HepG2 (cell line): ENCODE results near the gene SFMBT1. TPM values are rescaled to one million over a fixed set of nuclear protein-coding genes. Genes with fewer than 3 reads are reported as not detected.

ENCODE experiments used
- ATAC-seq: fragments of 200-7000 bp; cut with Tn5 transposase; 3 replicates; pipeline ENCODE4 v1.9.1; 2020; ENCODE audit warnings: mild to moderate bottlenecking, moderate library complexity
- BruUV-seq: library from RNA; stranded (reverse); fragments of 400-500 nt; replicated peaks from 2 replicates; lab custom pipeline; 2021; lab: Mats Ljungman, UMichigan
- CTCF ChIA-PET: fragments of 300-600 bp; formaldehyde crosslinking; extraction: SDS; loops from one replicate; lab custom pipeline; 2021; ENCODE audit warnings: low total read pairs, inconsistent platforms, low intra/inter-chr PET ratio; lab: Yijun Ruan, JAX
- POLR2A ChIA-PET: fragments of 350-600 bp; sonication (Branson Sonifier 250); formaldehyde crosslinking; loops from one replicate; lab custom pipeline; 2020; ENCODE audit warnings: antibody characterized with exemption, inconsistent platforms; lab: Yijun Ruan, JAX
- DNase-seq: peaks from one replicate; pipeline ENCODE4 v3.0.0-alpha.2; 2015; ENCODE audit warnings: low spot score
- FAIRE-seq: peaks from 3 replicates; lab custom pipeline; 2011; peaks lifted over from hg19 to GRCh38; lab: Jason Lieb, UNC
- H2AFZ ChIP-seq: one replicate; pipeline ENCODE4 v1.6.1; 2011; ENCODE audit warnings: low read length, inconsistent platforms
- H3K27ac ChIP-seq: fragments of 300-600 bp; 3 replicates; pipeline ENCODE4 v1.8.0; 2011; ENCODE audit warnings: mixed run types, mild to moderate bottlenecking, mixed read lengths, low read length, inconsistent platforms; ENCODE audit not compliant: insufficient read depth; ENCODE audit errors: extremely low read length
- H3K27me3 ChIP-seq, 2 experiments: fragments of 200-600 bp in 1 of 2; 2 replicates in 1 of 2; 3 replicates in 1 of 2; pipeline versions ENCODE4 v1.6.0 to v1.8.0; 2011; ENCODE audit warnings: low read length in 2 of 2, mild to moderate bottlenecking in 2 of 2, moderate library complexity in 2 of 2, inconsistent platforms in 1 of 2; ENCODE audit not compliant: insufficient read depth in 2 of 2, control insufficient read depth in 1 of 2
- H3K36me3 ChIP-seq, 2 experiments: fragments of 200-600 bp in 1 of 2; replicated peaks in 1 of 2; 2 replicates in 1 of 2; 3 replicates in 1 of 2; pipeline versions ENCODE4 v1.5.1 to v1.8.0; 2011; ENCODE audit warnings: low read length in 2 of 2, inconsistent platforms in 1 of 2; ENCODE audit not compliant: insufficient read depth in 2 of 2, control insufficient read depth in 1 of 2
- H3K4me1 ChIP-seq: 2 replicates; pipeline ENCODE4 v1.5.1; 2012; ENCODE audit warnings: low read length, inconsistent platforms; ENCODE audit not compliant: insufficient read depth
- H3K4me2 ChIP-seq: 2 replicates; pipeline ENCODE4 v1.6.0; 2011; ENCODE audit warnings: low read depth, low read length, inconsistent platforms
- H3K4me3 ChIP-seq, 3 experiments: fragments of 200-600 bp in 1 of 3; sonication (generic), shearing (Covaris generic) in 1 of 3; replicated peaks in 1 of 3; 2 replicates each; pipeline ENCODE4 v1.5.1; 2011 to 2016; ENCODE audit warnings: low read length in 3 of 3, inconsistent platforms in 2 of 3, low read depth in 2 of 3, mild to moderate bottlenecking in 2 of 3, control low read depth in 1 of 3, mixed read lengths in 1 of 3; ENCODE audit not compliant: insufficient read depth in 1 of 3
- H3K79me2 ChIP-seq: one replicate; pipeline ENCODE4 v1.6.1; 2011; ENCODE audit warnings: low read length, inconsistent platforms; ENCODE audit not compliant: insufficient read depth
- H3K9ac ChIP-seq: 2 replicates; pipeline ENCODE4 v1.6.0; 2011; ENCODE audit warnings: mild to moderate bottlenecking, low read depth, low read length, inconsistent platforms; ENCODE audit not compliant: insufficient read depth
- H3K9me3 ChIP-seq: 2 replicates; pipeline ENCODE4 v1.5.1; 2012; ENCODE audit warnings: mild to moderate bottlenecking, low read length
- H4K20me1 ChIP-seq: 2 replicates; pipeline ENCODE4 v1.6.0; 2011; ENCODE audit warnings: inconsistent platforms, mild to moderate bottlenecking, low read length, moderate library complexity; ENCODE audit not compliant: insufficient read depth
- AHDC1 ChIP-seq: sonication (generic); formaldehyde crosslinking; IDR thresholded peaks from 2 replicates; pipeline ENCODE4 v1.5.1; 2020; ENCODE audit warnings: mild to moderate bottlenecking, missing genetic modification reagents, borderline replicate concordance
- CHCHD3 ChIP-seq: sonication (generic); formaldehyde crosslinking; IDR thresholded peaks from 2 replicates; pipeline ENCODE4 v1.8.0; 2022; ENCODE audit warnings: mild to moderate bottlenecking, missing genetic modification reagents, moderate library complexity
- GABPA ChIP-seq, 2 experiments: IDR thresholded peaks; 2 replicates each; pipeline ENCODE4 v1.6.1; 2011 to 2016; ENCODE audit warnings: low read depth in 2 of 2, low read length in 1 of 2, missing biosample characterization in 1 of 2, missing genetic modification characterization in 1 of 2
- MAZ ChIP-seq, 2 experiments: sonication (generic) in 1 of 2; formaldehyde crosslinking in 1 of 2; IDR thresholded peaks; 2 replicates each; pipeline versions ENCODE4 v1.5.0 to v1.6.1; 2012 to 2020; ENCODE audit warnings: low read depth in 2 of 2, mild to moderate bottlenecking in 2 of 2, borderline replicate concordance in 1 of 2, improper control_type of control experiment in 1 of 2, low read length in 1 of 2, missing genetic modification reagents in 1 of 2, moderate library complexity in 1 of 2
- NFIC ChIP-seq: IDR thresholded peaks from 2 replicates; pipeline ENCODE4 v1.6.1; 2012; ENCODE audit warnings: mild to moderate bottlenecking, low read length, inconsistent platforms
- TCF7 ChIP-seq: sonication (generic); IDR thresholded peaks from 2 replicates; pipeline ENCODE4 v1.6.1; 2016; ENCODE audit warnings: antibody characterized with exemption, low read depth
- ZBTB37 ChIP-seq: sonication (generic); formaldehyde crosslinking; IDR thresholded peaks from 2 replicates; pipeline ENCODE4 v1.4.0; 2020; ENCODE audit warnings: mild to moderate bottlenecking, missing genetic modification reagents
- ZNF121 ChIP-seq: sonication (generic); formaldehyde crosslinking; IDR thresholded peaks from 2 replicates; pipeline ENCODE4 v1.5.0; 2020; ENCODE audit warnings: mild to moderate bottlenecking, missing genetic modification reagents
- ZNF138 ChIP-seq: sonication (generic); formaldehyde crosslinking; IDR thresholded peaks from 2 replicates; pipeline ENCODE4 v1.5.0; 2020; ENCODE audit warnings: mild to moderate bottlenecking, low read depth, missing genetic modification reagents
- ZNF205 ChIP-seq: IDR thresholded peaks from 2 replicates; pipeline ENCODE4 v1.6.1; 2018; ENCODE audit warnings: missing biosample characterization, missing genetic modification reagents
- ZNF501 ChIP-seq: sonication (generic); formaldehyde crosslinking; IDR thresholded peaks from 2 replicates; pipeline ENCODE4 v1.5.1; 2020; ENCODE audit warnings: mild to moderate bottlenecking, moderate library complexity, missing genetic modification reagents
- ZNF512 ChIP-seq: sonication (generic); formaldehyde crosslinking; IDR thresholded peaks from 2 replicates; pipeline ENCODE4 v1.4.0; 2020; ENCODE audit warnings: mild to moderate bottlenecking, missing genetic modification reagents
- ZSCAN25 ChIP-seq: sonication (generic); formaldehyde crosslinking; IDR thresholded peaks from 2 replicates; pipeline ENCODE4 v1.8.0; 2022; ENCODE audit warnings: mild to moderate bottlenecking, missing genetic modification reagents
- ZSCAN5A ChIP-seq: sonication (generic); formaldehyde crosslinking; IDR thresholded peaks from 2 replicates; pipeline ENCODE4 v1.8.0; 2022; ENCODE audit warnings: mild to moderate bottlenecking, missing genetic modification reagents, borderline replicate concordance
- WGBS: methylation state at CpG from one replicate; pipeline ENCODE4 v1.1.6; 2017; ENCODE audit warnings: low lambda C conversion rate; 5-methylcytosine and 5-hydroxymethylcytosine counted together
- in situ Hi-C: cut with HindIII; loops from 2 replicates; pipeline ENCODE4 v1.10.0; 2017; ENCODE audit warnings: low pct_unique_long_range_greater_than_20kb; ENCODE audit not compliant: extremely low pct_ligation_motif_present
- intact Hi-C: fragments of 100-400 bp; cut with micrococcal nuclease; formaldehyde crosslinking; loops from one replicate; pipeline ENCODE4 v1.10.0; 2022; ENCODE audit not compliant: unreplicated experiment
- polyA plus RNA-seq, 8 experiments: library from polyadenylated mRNA; depleted of rRNA in 3 of 8; stranded (reverse) in 7 of 8; unstranded in 1 of 8; fragments of >200 nt; fragmentation: Illumina TruSeq in 4 of 8; extraction: Trizol in 4 of 8; gene quantifications; 2 replicates each; pipeline versions ENCODE4 v1.2.1 to v1.2.3, GENCODE V29; 2011 to 2016; ENCODE audit warnings: low read depth in 4 of 8, missing spikeins in 1 of 8, mixed read lengths in 1 of 8; ENCODE audit not compliant: insufficient read depth in 1 of 8
- total RNA-seq, 5 experiments: library from RNA; depleted of rRNA; stranded (reverse); fragments of >200 nt; fragmentation: Illumina TruSeq; extraction: Trizol; gene quantifications; 2 replicates each; pipeline ENCODE4 v1.2.3, GENCODE V29; 2016; ENCODE audit warnings: low read depth in 1 of 5

The SFMBT1 gene
- total and polyA plus RNA-seq, 2 of the 13 experiments (the other 11 are each of a cell fraction or from before 2014, with no cell fraction given): 3.8 to 12.8 TPM

GRCh38 chr3:52920841-52921240, 125.0 kb downstream of the SFMBT1 start:
- ATAC-seq: no peak
- no peaks in the 10 kb centered on the region for H3K27me3 ChIP-seq
- no peaks in the 10 kb centered on the region for H3K4me1 ChIP-seq
- peak; percentile 8 for FAIRE-seq
- peaks cover 2 to 55% of the 10 kb centered on the region in 2 experiments for H3K36me3 ChIP-seq
- H3K27ac ChIP-seq: no peak overlapping the region
- WGBS: 97% methylated on average over 2 of the region's 2 CpGs
- in situ Hi-C loops: no loop called here
- no peak overlapping the region for H2AFZ ChIP-seq
- intact Hi-C loops: no loop called here
- no peak overlapping the region for H3K4me3 ChIP-seq
- H3K9ac ChIP-seq: no peak overlapping the region
- no peaks in the 10 kb centered on the region for H3K9me3 ChIP-seq
- POLR2A ChIA-PET: no interaction called here
- H4K20me1 ChIP-seq: no peaks in the 10 kb centered on the region
- CTCF ChIA-PET: no interaction called here
- BruUV-seq: no TSS peak
- no peaks in the 10 kb centered on the region for H3K79me2 ChIP-seq
- H3K4me2 ChIP-seq: no peak overlapping the region
- DNase-seq: no peak
- TF ChIP-seq ZBTB37 (CRISPR knock-in tag) (no peak), ZNF138 (CRISPR knock-in tag) (no peak), ZSCAN25 (no peak), MAZ (IDR thresholded peaks at IDR 0.05; ENCODE audit: borderline replicate concordance, low read depth, low read length) (no peak), MAZ (CRISPR knock-in tag; IDR thresholded peaks at IDR 0.05; ENCODE audit: low read depth) (no peak), ZNF121 (CRISPR knock-in tag) (no peak), ZNF205 (CRISPR knock-in tag) (no peak), NFIC (no peak), TCF7 (no peak), AHDC1 (CRISPR knock-in tag) (no peak), ZNF501 (no peak), ZSCAN5A (CRISPR knock-in tag) (no peak), GABPA (IDR thresholded peaks at IDR 0.05; ENCODE audit: low read depth, low read length) (no peak), GABPA (CRISPR knock-in tag; IDR thresholded peaks at IDR 0.05; ENCODE audit: low read depth) (no peak), ZNF512 (no peak), CHCHD3 (no peak)
